HG03196 (cell line): Measurements from ENCODE around the gene SPG7.

ENCODE experiments used
- ATAC-seq: cut with Tn5 transposase; IDR thresholded peaks from one replicate; pipeline ENCODE4 v1.9.1; 2021; ENCODE audit not compliant: unreplicated experiment

The SPG7 gene

DNA sequence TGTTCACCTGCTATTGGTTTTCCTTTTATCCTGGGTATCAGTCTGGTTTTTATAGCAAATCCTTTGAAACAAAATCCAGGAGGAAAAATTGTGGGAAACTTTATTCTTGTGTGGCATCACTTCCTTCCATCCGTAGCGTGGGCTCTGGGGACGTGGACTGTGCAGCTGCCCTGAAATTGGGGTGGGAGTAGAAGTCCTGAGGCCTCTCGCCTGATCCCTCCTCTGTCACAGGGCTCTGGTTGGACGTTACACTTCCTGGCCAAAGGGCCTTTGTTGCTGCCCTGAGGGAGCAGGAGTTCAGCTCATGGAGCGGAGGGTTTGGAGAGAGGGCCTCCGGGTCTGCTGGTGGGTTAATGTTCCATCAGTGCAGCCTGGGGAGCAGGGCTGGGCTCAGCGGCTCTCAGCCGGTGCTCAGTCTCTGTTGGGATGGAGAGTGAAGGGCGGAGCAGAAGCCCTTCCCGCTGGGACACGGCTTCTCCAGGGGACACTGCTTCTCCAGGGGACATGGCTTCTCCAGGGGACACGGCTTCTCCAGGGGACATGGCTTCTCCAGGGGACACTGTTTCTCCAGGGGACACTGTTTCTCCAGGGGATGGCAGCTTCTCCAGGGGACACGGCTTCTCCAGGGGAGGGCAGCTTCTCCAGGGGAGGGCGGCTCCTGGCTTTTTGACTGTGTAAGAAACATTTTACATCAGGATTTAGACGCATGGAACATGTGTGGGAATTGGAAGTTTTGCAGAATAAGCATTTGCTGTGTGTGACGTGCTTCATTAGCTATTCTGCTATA lies 37.0 kb downstream of the SPG7 start:
- ATAC-seq: no peak

GRCh38 chr16:89545831-89546574 lies 37.8 kb downstream of the SPG7 start:
- ATAC-seq: no peak

DNA sequence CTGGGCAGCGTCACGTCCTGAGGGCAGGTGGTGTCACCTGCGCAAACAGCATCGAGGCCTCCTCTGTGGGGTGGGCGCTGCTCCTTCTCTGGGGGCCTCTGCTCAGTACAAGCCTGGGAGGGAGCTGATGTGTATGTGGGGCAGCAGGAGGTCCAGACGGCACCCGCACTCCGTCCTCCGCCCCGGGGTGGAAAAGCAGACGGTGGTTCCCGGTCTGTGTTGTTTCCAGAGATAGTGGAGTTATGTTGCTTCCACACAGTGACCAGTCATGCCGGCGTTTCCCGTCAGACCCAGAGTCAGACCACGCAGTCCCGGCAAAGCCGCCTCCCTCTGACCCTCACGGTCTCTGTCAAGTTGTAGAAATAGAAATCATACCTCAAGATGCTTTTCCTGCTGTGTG lies 38.6 kb downstream of the SPG7 start:
- ATAC-seq: no peak

DNA sequence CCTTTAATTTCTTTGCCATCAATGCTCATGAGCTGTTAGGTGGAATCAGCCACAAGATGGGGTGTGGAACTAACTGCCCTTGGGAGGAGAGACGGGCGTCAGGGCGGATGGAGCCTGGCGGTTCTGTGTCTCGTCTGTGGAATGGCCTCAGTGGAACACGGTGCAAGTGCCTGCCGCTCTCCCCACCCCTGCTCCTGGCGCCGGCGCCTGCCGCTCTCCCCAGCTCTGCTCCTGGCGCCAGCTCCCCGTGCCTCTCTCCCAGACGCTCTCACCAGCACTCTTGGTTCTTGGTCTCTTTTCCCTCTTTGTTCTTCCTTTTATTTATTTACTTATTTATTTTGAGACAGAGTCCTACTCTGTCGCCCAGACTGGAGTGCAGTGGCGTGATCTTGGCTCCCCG lies 39.1 kb downstream of the SPG7 start:
- no peak for ATAC-seq

DNA sequence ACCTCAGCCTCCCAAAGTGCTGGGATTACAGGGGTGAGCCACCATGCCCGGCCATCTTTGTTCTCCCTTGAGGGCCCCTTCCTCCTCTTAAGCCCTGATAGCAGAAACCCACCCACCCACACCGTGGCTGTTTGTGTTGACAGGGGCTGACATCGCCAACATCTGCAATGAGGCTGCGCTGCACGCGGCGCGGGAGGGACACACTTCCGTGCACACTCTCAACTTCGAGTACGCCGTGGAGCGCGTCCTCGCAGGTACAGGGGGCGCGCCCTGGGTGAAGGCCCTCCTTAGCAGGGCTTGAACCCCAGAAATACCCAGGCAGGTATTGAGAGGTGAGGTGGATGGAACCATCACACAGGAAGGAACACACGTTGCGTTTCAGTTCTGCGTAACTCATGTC lies 39.7 kb downstream of the SPG7 start:
- ATAC-seq: no peak

DNA sequence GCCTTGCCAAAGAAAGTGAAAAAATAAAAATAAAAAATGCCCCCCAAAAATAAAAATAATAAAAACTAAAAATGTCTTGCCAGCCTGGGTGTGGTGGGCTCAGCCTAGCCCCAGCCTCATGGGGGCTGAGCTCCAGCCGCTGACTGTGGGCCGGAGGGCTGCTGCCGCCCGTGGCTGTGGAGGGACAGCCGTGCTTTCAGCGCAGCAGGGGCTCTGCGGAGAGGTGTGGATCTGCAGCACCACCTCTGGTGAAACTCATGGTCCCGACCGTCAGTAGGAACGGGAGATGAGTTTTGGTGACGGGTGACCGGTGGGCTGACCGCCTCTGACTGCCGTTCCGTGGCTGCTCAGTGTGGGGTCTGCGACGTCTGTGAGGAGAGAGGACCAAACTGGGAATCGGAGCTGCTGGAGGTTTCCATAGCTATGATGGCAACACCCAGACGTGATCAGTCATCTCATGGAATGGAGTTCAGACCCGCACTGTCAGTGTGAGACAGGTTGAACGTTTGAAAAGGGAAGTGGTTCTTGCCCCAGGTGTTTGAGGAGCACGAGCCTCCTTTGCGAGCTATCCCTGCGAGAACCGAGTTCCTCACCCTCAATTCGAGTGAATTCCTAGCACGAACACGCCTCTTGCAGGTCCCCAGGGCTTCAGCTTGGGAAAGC lies 40.3 kb downstream of the SPG7 start:
- no peak for ATAC-seq

DNA sequence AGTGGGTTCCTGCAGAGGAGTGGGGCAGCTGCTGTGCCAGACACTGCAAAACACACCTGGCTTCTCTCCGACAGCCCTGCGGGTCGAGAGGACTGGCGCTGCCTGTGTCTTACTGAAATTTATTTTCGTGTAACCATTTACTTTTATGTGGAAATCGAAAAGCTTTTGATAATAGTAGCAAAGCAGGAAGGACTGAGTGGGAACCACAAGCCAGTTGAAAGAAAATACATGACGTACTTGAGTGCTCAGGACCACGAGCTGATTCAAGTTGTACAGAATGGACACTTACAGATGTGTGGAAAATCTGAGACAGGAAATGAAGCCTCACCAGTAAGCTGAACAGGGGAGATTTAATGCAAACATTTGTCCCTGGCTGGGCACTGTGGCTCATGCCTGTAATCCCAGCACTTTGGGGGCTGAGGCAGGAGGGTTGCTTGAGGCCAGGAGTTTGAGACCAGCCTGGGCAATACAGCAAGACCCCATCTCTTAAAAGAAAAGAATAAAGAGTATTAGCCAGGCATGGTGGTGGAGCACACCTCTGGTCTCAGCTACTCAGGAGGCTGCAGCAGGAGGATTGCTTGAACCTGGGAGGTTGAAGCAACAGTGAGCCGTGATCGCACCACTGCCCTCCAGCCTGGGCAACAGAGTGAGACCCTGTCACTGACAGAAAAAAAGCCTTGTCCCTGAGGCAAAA lies 41.0 kb downstream of the SPG7 start:
- no peak for ATAC-seq

- no peak for ATAC-seq
Observed at GRCh38 chr16:89550421-89551007, 42.3 kb downstream of the SPG7 start.

DNA sequence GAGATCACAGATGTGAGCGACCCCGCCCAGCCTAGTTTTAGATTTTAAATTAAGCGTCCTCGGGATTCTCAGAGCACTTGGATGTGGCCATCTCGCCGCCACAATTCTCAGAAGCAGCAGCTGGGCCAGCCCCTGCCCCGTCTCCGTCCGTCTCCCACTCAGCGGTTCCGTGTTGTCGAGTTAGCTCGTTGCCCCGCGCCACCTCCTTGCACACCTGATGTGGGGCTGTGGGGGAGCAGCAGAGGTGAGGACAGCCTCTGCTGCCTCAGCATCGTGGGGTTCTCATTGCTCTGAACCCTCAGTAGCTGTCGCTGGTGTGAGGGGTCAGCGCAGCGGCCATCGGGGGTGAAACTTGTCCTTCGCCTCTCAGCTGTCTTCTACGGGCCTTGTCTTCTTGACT lies 44.1 kb downstream of the SPG7 start:
- no peak for ATAC-seq

DNA sequence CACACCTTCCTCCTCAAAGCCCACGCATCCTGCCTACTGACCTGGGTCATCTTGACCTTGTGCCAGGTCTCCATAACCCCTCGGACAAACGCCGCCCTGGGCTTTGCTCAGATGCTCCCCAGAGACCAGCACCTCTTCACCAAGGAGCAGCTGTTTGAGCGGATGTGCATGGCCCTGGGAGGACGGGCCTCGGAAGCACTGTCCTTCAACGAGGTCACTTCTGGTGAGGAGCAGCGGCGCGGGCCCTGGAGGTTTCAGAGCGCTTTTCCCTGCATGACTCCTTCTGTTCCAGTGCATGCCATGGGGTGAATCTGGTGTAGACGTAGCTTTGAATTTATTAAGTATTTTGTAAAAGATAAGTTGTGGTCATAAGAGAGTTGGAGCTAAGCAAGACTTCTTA lies 44.7 kb downstream of the SPG7 start:
- no peak for ATAC-seq

DNA sequence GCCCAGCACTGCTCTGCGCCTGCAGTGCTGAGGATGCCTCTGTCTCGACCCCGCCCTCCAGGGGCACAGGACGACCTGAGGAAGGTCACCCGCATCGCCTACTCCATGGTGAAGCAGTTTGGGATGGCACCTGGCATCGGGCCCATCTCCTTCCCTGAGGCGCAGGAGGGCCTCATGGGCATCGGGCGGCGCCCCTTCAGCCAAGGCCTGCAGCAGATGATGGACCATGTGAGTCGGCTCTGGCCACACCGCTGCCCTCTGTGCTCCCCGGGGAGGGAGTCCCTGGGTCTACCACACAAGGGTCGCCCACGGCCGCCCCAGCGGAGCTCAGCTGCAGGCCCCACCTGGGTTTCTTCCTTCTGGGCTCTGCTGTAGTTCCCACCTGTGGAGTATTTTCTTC lies 45.5 kb downstream of the SPG7 start:
- ATAC-seq: no peak

- ATAC-seq: no peak
Observed at GRCh38 chr16:89554343-89554742, 46.1 kb downstream of the SPG7 start.

DNA sequence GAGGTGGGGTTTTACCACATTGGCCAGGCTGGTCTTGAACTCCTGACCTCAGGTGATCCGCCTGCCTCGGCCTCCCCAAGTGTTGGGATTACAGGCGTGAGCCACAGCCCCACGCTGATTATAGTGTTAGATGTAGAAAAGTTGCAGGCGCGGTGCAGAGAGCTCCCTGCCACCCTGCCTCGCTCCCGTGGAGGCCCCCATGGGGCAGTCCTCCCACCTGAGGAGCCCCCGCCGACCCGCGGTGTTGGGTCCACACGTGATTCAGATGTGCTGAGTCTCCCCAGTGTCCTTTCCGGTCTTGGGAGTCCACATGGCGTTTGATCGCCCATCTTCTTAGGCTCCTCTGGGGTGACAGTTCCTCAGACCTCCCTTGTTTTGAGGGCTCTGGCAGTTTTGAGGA lies 47.1 kb downstream of the SPG7 start:
- ATAC-seq: no peak

GRCh38 chr16:89555780-89556179 lies 47.6 kb downstream of the SPG7 start:
- no peak for ATAC-seq

GRCh38 chr16:89556750-89557689 lies 48.8 kb downstream of the SPG7 start:
- ATAC-seq: no peak

GRCh38 chr16:89557690-89558490 lies 49.7 kb downstream of the SPG7 start:
- no peak for ATAC-seq

DNA sequence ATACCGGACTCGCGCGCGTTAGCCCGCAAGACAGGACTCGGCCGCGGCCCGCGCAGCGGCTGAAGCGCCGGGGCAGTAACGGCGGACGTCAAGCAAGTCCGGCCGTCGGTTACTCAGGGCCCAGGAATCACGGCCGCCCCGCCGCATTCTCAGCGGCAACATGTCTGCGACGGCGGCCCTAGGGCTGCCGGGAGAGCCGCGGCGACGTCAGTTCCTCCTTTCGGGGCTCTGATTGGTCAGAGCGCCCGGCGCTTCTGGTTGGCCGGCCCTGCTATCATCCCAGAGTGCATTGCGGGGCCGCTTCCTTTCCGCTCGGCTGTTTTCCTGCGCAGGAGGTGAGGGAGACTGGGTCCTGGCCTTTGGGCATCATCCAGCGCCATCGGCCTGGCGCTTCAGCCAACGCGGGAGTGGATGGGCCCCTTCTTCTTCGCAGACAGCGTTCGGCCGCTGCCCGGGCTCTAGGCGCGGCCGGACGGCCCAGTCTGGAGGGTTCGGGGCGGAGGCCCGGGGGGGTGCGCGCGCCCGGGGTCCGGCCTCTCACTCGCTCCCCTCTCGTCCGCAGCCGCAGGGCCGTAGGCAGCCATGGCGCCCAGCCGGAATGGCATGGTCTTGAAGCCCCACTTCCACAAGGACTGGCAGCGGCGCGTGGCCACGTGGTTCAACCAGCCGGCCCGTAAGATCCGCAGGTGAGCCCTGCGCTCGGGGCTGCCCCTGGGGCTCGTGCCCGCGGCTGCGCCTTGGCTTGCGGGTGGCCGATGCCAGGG lies 52.4 kb downstream of the SPG7 start, which contains the start of gene RPL13:
TSS of gene RPL13 (plus strand) at position 305 of the 764 bp plus-strand sequence. CDS start at position 583, 278 bp downstream.
- ATAC-seq: peak; percentile 79
